Keratinocyte (primary cell): ENCODE measurements around the gene ENTR1. TPM values are rescaled to one million over a fixed set of nuclear protein-coding genes. Genes with fewer than 3 reads are reported as not detected.

Source experiments
- DNase-seq: peaks from one replicate; pipeline ENCODE4 v3.0.0-alpha.2; 2011; ENCODE audit warnings: low read depth, missing footprints, low spot score
- FAIRE-seq: peaks from 2 replicates; lab custom pipeline; 2011; peaks lifted over from hg19 to GRCh38; lab: Jason Lieb, UNC
- H2AFZ ChIP-seq: 2 replicates; pipeline ENCODE4 v1.6.0; 2012; ENCODE audit warnings: low read length, control low read depth, inconsistent platforms; ENCODE audit not compliant: control insufficient read depth
- H3K27ac ChIP-seq: 2 replicates; pipeline ENCODE4 v1.5.1; 2011; ENCODE audit warnings: low read length; ENCODE audit not compliant: control insufficient read depth, insufficient read depth
- H3K27me3 ChIP-seq: 3 replicates; pipeline ENCODE4 v1.6.0; 2011; ENCODE audit warnings: low read length; ENCODE audit not compliant: control insufficient read depth, insufficient read depth; ENCODE audit errors: extremely low read depth
- H3K36me3 ChIP-seq, 2 experiments: 2 replicates in 1 of 2; 3 replicates in 1 of 2; pipeline ENCODE4 v1.5.1; 2011; ENCODE audit warnings: low read length in 2 of 2, mild to moderate bottlenecking in 1 of 2; ENCODE audit not compliant: control insufficient read depth in 2 of 2, insufficient read depth in 2 of 2; ENCODE audit errors: extremely low read depth in 1 of 2
- H3K4me1 ChIP-seq: 3 replicates; pipeline ENCODE4 v1.5.1; 2011; ENCODE audit warnings: low read length; ENCODE audit not compliant: control insufficient read depth, insufficient read depth; ENCODE audit errors: extremely low read depth
- H3K4me2 ChIP-seq: 3 replicates; pipeline ENCODE4 v1.6.0; 2011; ENCODE audit warnings: low read depth, low read length; ENCODE audit not compliant: control insufficient read depth, insufficient read depth; ENCODE audit errors: extremely low read depth
- H3K4me3 ChIP-seq, 3 experiments: fragments of 200-600 bp in 1 of 3; sonication (generic) in 1 of 3; 2 replicates in 2 of 3; 3 replicates in 1 of 3; pipeline ENCODE4 v1.5.1; 2011 to 2016; ENCODE audit warnings: low read length in 3 of 3, mild to moderate bottlenecking in 3 of 3, control low read depth in 2 of 3, inconsistent platforms in 1 of 3, low read depth in 1 of 3, mixed read lengths in 1 of 3, mixed run types in 1 of 3, moderate library complexity in 1 of 3; ENCODE audit not compliant: control insufficient read depth in 2 of 3, insufficient read depth in 2 of 3; ENCODE audit errors: extremely low read depth in 1 of 3
- H3K79me2 ChIP-seq: 2 replicates; pipeline ENCODE4 v1.6.0; 2012; ENCODE audit warnings: low read length; ENCODE audit not compliant: control insufficient read depth, insufficient read depth
- H3K9ac ChIP-seq: 3 replicates; pipeline ENCODE4 v1.6.0; 2011; ENCODE audit warnings: low read length; ENCODE audit not compliant: control insufficient read depth, insufficient read depth; ENCODE audit errors: extremely low read depth
- H3K9me1 ChIP-seq: 3 replicates; pipeline ENCODE4 v1.6.0; 2011; ENCODE audit warnings: low read length; ENCODE audit not compliant: control insufficient read depth, insufficient read depth; ENCODE audit errors: extremely low read depth
- H3K9me3 ChIP-seq: 2 replicates; pipeline ENCODE4 v1.5.1; 2012; ENCODE audit warnings: low read depth, low read length; ENCODE audit not compliant: control insufficient read depth
- H4K20me1 ChIP-seq: 3 replicates; pipeline ENCODE4 v1.6.0; 2011; ENCODE audit warnings: low read length; ENCODE audit not compliant: control insufficient read depth, insufficient read depth; ENCODE audit errors: extremely low read depth
- EZH2 ChIP-seq: IDR thresholded peaks from one replicate; pipeline ENCODE4 v1.6.1; 2012; ENCODE audit warnings: inconsistent platforms, mild to moderate bottlenecking, low read length, moderate library complexity
- dilution Hi-C: fragments of 300-500 bp; cut with MboI; formaldehyde crosslinking; loops from one replicate; pipeline ENCODE4 v1.7.0; 2020; ENCODE audit warnings: low sequenced_read_pairs; ENCODE audit not compliant: extremely low pct_ligation_motif_present
- polyA plus RNA-seq, 5 experiments: library from polyadenylated mRNA; depleted of rRNA in 3 of 5; stranded (reverse) in 3 of 5; stranded (forward) in 1 of 5; unstranded in 1 of 5; fragments of >200 nt; gene quantifications; 1 replicate in 1 of 5; 2 replicates in 3 of 5; 3 replicates in 1 of 5; pipeline versions ENCODE4 v1.2.1 to v1.2.3, GENCODE V29; 2011 to 2012; ENCODE audit warnings: missing spikeins in 2 of 5, low read depth in 1 of 5, low replicate concordance in 1 of 5
- TF ChIP-seq, protein P1 (sequence below), 3 experiments: IDR thresholded peaks in 1 of 3; conservative IDR thresholded peaks in 1 of 3; optimal IDR thresholded peaks in 1 of 3; 2 replicates in 2 of 3; 3 replicates in 1 of 3; pipeline versions ENCODE3 to v1.5.1; 2011; ENCODE audit warnings: low read length in 3 of 3, mild to moderate bottlenecking in 3 of 3, moderate library complexity in 2 of 3, control low read depth in 1 of 3, inconsistent platforms in 1 of 3; ENCODE audit not compliant: insufficient read depth in 2 of 3; ENCODE audit errors: extremely low read depth in 1 of 3

ENTR1 gene
- polyA plus RNA-seq, 1 donor (not counting 4 experiments of a cell fraction or from before 2014, with no cell fraction given): 46.5 TPM

DNA sequence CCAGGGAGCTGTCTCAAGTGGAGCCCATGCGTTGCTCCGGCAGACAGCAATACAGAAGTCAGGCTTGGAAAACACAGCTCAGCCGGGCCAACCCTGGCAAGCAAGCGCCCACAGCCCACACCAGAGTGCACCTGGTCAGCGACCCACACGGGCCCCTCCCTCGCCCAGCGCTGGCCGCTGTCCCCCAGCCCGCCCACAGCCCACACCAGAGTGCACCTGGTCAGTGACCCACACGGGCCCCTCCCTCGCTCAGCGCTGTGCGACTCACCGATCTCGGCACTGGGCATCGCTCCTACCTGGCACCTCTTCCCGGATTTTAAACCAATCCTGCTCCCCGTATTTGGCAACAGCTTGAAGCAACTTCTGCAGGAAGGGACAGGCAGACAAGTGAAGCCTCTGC is 23.2 kb downstream of the ENTR1 start:
- Histone ChIP-seq H3K36me3 (peaks cover 35 to 53% of the 10 kb centered on the region in 2 experiments), H3K9me3 (no peaks in the 10 kb centered on the region), H3K9me1 (no peaks in the 10 kb centered on the region), H2AFZ (no peak overlapping the region), H3K4me3 (no peak overlapping the region), H3K27me3 (no peaks in the 10 kb centered on the region), H3K4me2 (no peak overlapping the region), H3K79me2 (no peaks in the 10 kb centered on the region), H4K20me1 (peaks cover 2% of the 10 kb centered on the region), H3K9ac (no peak overlapping the region), H3K4me1 (no peaks in the 10 kb centered on the region), H3K27ac (no peak overlapping the region)
- TF ChIP-seq, protein P1, sequence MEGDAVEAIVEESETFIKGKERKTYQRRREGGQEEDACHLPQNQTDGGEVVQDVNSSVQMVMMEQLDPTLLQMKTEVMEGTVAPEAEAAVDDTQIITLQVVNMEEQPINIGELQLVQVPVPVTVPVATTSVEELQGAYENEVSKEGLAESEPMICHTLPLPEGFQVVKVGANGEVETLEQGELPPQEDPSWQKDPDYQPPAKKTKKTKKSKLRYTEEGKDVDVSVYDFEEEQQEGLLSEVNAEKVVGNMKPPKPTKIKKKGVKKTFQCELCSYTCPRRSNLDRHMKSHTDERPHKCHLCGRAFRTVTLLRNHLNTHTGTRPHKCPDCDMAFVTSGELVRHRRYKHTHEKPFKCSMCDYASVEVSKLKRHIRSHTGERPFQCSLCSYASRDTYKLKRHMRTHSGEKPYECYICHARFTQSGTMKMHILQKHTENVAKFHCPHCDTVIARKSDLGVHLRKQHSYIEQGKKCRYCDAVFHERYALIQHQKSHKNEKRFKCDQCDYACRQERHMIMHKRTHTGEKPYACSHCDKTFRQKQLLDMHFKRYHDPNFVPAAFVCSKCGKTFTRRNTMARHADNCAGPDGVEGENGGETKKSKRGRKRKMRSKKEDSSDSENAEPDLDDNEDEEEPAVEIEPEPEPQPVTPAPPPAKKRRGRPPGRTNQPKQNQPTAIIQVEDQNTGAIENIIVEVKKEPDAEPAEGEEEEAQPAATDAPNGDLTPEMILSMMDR (optimal IDR thresholded peaks at IDR 0.05 in 1 of 3, IDR thresholded peaks at IDR 0.05 in 1 of 3, conservative IDR thresholded peaks at IDR 0.05 in 1 of 3; ENCODE audit: extremely low read depth in 1 of 3, insufficient read depth in 2 of 3, low read length in 3 of 3): no peak
- no peak for TF ChIP-seq EZH2
- FAIRE-seq (no peak), DNase-seq (no peak)
- dilution Hi-C loops: no loop called here

- Histone ChIP-seq H3K36me3 (peaks cover 24 to 54% of the 10 kb centered on the region in 2 experiments), H2AFZ (no peak overlapping the region), H3K4me3 (no peak overlapping the region), H3K9me1 (no peaks in the 10 kb centered on the region), H3K27me3 (no peaks in the 10 kb centered on the region), H3K79me2 (no peaks in the 10 kb centered on the region), H3K27ac (no peak overlapping the region), H4K20me1 (peaks cover 2% of the 10 kb centered on the region), H3K9me3 (no peaks in the 10 kb centered on the region), H3K4me2 (no peak overlapping the region), H3K9ac (no peak overlapping the region), H3K4me1 (no peaks in the 10 kb centered on the region)
- TF ChIP-seq, protein P1 (optimal IDR thresholded peaks at IDR 0.05 in 1 of 3, IDR thresholded peaks at IDR 0.05 in 1 of 3, conservative IDR thresholded peaks at IDR 0.05 in 1 of 3; ENCODE audit: extremely low read depth in 1 of 3, insufficient read depth in 2 of 3, low read length in 3 of 3): no peak
- TF ChIP-seq EZH2: no peak
- DNase-seq (no peak), FAIRE-seq (no peak)
- dilution Hi-C loops: no loop called here
These were observed 24.4 kb downstream of the ENTR1 start for GRCh38 chr9:136386018-136386417.
